Parathyroid adenoma (tissue), 2 donors: ENCODE data around the gene NFATC3.

Experiments
- H2AFZ ChIP-seq: fragments of 300-600 bp; sonication (generic); one replicate; pipeline ENCODE4 v1.7.0; 2017; ENCODE audit warnings: antibody characterized with exemption, mild to moderate bottlenecking
- H3K27ac ChIP-seq: fragments of 300-600 bp; sonication (generic); one replicate; pipeline ENCODE4 v1.7.0; 2017
- H3K27me3 ChIP-seq: fragments of 300-600 bp; sonication (generic); one replicate; pipeline ENCODE4 v1.7.0; 2017; ENCODE audit warnings: low read length; ENCODE audit not compliant: control insufficient read depth, insufficient read depth
- H3K36me3 ChIP-seq: fragments of 300-600 bp; sonication (generic); one replicate; pipeline ENCODE4 v1.7.0; 2017; ENCODE audit warnings: low read length; ENCODE audit not compliant: control insufficient read depth, insufficient read depth
- H3K4me1 ChIP-seq: fragments of 300-600 bp; sonication (generic); one replicate; pipeline ENCODE4 v1.7.0; 2017; ENCODE audit warnings: control low read depth
- H3K4me2 ChIP-seq: fragments of 300-600 bp; sonication (generic); one replicate; pipeline ENCODE4 v1.7.0; 2017; ENCODE audit warnings: low read length
- H3K4me3 ChIP-seq: fragments of 300-600 bp; sonication (generic); one replicate; pipeline ENCODE4 v1.7.0; 2017; ENCODE audit warnings: low read depth, low read length
- H3K79me2 ChIP-seq: fragments of 300-600 bp; sonication (generic); one replicate; pipeline ENCODE4 v1.7.0; 2017; ENCODE audit warnings: control low read depth
- H3K9ac ChIP-seq: fragments of 300-600 bp; sonication (generic); one replicate; pipeline ENCODE4 v1.7.0; 2017; ENCODE audit warnings: mild to moderate bottlenecking
- H3K9me3 ChIP-seq: fragments of 300-600 bp; sonication (generic); one replicate; pipeline ENCODE4 v1.7.0; 2017; ENCODE audit warnings: low read length; ENCODE audit not compliant: control insufficient read depth
- CTCF ChIP-seq: fragments of 300-600 bp; sonication (generic); IDR thresholded peaks from one replicate; pipeline ENCODE4 v1.7.0; 2017; ENCODE audit warnings: antibody characterized with exemption, mild to moderate bottlenecking
- donor health status: primary hyperparathyroidism.

The NFATC3 gene

GRCh38 chr16:68230176-68230571 is 145.0 kb downstream of the NFATC3 start:
- H3K4me2 ChIP-seq, result no peak overlapping the region
- peaks cover 3% of the 10 kb centered on the region for H3K79me2 ChIP-seq
- no peak overlapping the region for H3K4me3 ChIP-seq
- H3K9ac ChIP-seq, result no peak overlapping the region
- H3K36me3 ChIP-seq, result no peaks in the 10 kb centered on the region
- H2AFZ ChIP-seq, result no peak overlapping the region
- H3K9me3 ChIP-seq, result no peaks in the 10 kb centered on the region
- no peak overlapping the region for H3K27ac ChIP-seq
- H3K27me3 ChIP-seq, result no peaks in the 10 kb centered on the region
- TF ChIP-seq CTCF, result no peak
- H3K4me1 ChIP-seq, result peaks cover 24% of the 10 kb centered on the region

GRCh38 chr16:68230956-68231355 is 145.8 kb downstream of the NFATC3 start:
- Histone ChIP-seq H3K9me3 (no peaks in the 10 kb centered on the region), H3K9ac (no peak overlapping the region), H3K27me3 (no peaks in the 10 kb centered on the region), H3K4me1 (peaks cover 24% of the 10 kb centered on the region), H3K4me2 (no peak overlapping the region), H3K36me3 (no peaks in the 10 kb centered on the region), H2AFZ (no peak overlapping the region), H3K79me2 (peaks cover 3% of the 10 kb centered on the region), H3K4me3 (no peak overlapping the region), H3K27ac (no peak overlapping the region)
- TF ChIP-seq CTCF, result no peak

GRCh38 chr16:68231384-68232136 is 146.4 kb downstream of the NFATC3 start:
- no peaks in the 10 kb centered on the region for H3K9me3 ChIP-seq
- H3K27ac ChIP-seq, result no peak overlapping the region
- H3K4me2 ChIP-seq, result no peak overlapping the region
- H3K36me3 ChIP-seq, result no peaks in the 10 kb centered on the region
- peaks cover 3% of the 10 kb centered on the region for H3K79me2 ChIP-seq
- H3K27me3 ChIP-seq, result no peaks in the 10 kb centered on the region
- no peak for TF ChIP-seq CTCF
- no peak overlapping the region for H3K4me3 ChIP-seq
- no peak overlapping the region for H3K9ac ChIP-seq
- H3K4me1 ChIP-seq, result peaks cover 27% of the 10 kb centered on the region
- no peak overlapping the region for H2AFZ ChIP-seq

- Histone ChIP-seq H2AFZ (no peak overlapping the region), H3K9me3 (no peaks in the 10 kb centered on the region), H3K27ac (no peak overlapping the region), H3K4me1 (peaks cover 30% of the 10 kb centered on the region), H3K4me3 (no peak overlapping the region), H3K79me2 (peaks cover 3% of the 10 kb centered on the region), H3K9ac (no peak overlapping the region), H3K27me3 (no peaks in the 10 kb centered on the region), H3K4me2 (no peak overlapping the region), H3K36me3 (no peaks in the 10 kb centered on the region)
- no peak for TF ChIP-seq CTCF
These were observed 147.2 kb downstream of the NFATC3 start for GRCh38 chr16:68232335-68232734.
